Measurements from ENCODE around the gene OR6Y1.

The OR6Y1 gene

DNA sequence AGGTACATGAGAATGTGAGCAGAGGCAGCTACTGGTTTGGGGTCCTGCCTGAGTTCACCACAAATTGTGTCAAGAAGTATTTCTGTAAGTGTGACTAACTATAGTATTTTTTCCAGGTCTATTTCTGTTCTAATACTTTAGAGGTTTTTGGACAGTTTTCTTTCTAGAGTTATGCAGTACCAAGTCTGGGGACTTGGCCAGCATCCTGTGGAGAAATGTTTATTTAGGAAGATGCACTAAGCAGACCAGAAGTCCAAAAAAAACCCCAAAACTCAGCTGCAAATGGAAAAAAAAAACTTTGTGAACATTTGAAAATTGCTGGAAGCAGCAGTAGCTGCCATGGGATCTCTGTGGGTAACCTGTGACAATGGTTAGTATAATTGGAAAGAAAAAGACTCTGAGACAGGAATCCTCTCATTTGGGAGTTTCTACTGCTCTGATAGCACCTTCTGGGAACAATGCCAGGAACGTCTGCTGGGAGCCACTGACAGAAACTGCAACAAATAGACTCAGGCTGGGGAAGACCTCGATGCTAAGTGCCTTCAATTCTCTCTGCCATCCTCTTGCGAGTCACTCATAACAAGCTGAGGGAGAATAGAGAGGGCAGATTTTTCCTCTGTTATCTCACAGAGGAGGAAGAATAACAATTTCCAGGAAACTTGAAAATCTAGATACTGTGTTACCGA lies 44.6 kb downstream of the OR6Y1 start:
- no peak for DNase-seq (ENCODE audit: low spot score)
- Histone ChIP-seq H3K4me3 (no peak overlapping the region), H3K27ac (no peak overlapping the region)
- TF ChIP-seq CTCF (IDR thresholded peaks at IDR 0.05), result no peak

- TF ChIP-seq CTCF (IDR thresholded peaks at IDR 0.05), result no peak
- H3K4me3 ChIP-seq, result no peak overlapping the region
- DNase-seq (ENCODE audit: low spot score), result no peak
- H3K27ac ChIP-seq, result no peak overlapping the region
Measured at GRCh38 chr1:158507511-158507910, 46.7 kb downstream of the OR6Y1 start.

DNA sequence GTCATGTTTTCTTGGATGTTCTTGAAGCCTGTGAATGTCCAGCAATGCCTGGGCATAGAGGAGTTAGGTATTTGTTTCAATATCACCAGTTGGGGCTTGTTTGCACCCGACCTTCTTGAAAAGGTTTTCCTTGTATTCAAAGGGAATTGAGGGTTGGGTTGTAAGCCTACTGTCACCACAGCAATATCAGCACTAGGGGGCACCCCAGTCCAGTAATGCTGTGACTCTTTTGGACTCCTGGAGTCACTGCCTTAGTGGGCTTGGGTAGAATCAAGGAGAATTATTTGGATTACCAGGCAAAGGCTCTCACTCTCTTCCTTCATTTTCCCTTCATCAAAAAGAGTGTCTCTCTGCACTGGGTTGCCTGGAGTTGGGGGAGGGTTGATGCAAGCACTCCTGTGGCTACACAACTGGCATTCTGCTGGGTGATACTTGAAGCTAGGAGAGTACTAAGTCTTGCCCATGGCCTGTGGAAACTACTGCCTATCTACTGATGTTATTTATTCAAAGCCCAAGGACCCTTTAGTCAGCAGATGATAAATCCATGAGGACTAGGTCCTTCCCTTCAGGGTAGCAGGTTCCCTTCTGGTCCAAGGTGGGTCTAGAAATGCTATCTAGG lies 47.7 kb downstream of the OR6Y1 start:
- no peak for DNase-seq (ENCODE audit: low spot score)
- Histone ChIP-seq H3K27ac (no peak overlapping the region), H3K4me3 (no peak overlapping the region)
- TF ChIP-seq CTCF (IDR thresholded peaks at IDR 0.05), result no peak

DNA sequence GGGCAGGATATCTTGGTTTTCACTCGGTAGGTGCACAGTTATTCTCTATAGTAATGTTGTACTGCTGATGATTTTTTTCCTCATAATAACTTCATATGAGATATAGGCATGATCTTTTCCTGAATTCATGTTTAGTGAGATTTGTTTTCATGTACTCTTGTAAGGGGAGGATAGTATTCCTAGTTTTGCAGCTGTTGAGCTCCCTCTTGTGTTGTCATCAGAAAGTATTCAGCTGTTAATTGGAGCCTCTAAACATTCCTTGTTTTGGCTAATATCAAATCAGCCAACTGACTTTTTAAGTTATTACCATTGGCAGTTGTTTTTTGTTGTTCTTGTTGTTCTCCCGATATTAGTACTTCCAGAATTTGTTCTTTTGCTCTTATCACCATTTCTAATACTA lies 57.8 kb downstream of the OR6Y1 start:
- DNase-seq (ENCODE audit: low spot score), result no peak
- H3K4me3 ChIP-seq, result no peak overlapping the region
- no peak overlapping the region for H3K27ac ChIP-seq
- no peak for TF ChIP-seq CTCF (IDR thresholded peaks at IDR 0.05)

GRCh38 chr1:158494796-158495195 lies 59.4 kb downstream of the OR6Y1 start:
- H3K27ac ChIP-seq, result no peak overlapping the region
- no peak overlapping the region for H3K4me3 ChIP-seq
- TF ChIP-seq CTCF (IDR thresholded peaks at IDR 0.05), result no peak
- no peak for DNase-seq (ENCODE audit: low spot score)
